C4-2B (cell line): Measurements from ENCODE around the gene GAS2L2.

ENCODE experiments used
- CTCF ChIP-seq: fragments of 450-650 bp; conservative IDR thresholded peaks from 2 replicates; pipeline ENCODE4 v1.5.1; 2017; ENCODE audit warnings: mild to moderate bottlenecking
- ZFX ChIP-seq: fragments of 450-650 bp; IDR thresholded peaks from 2 replicates; pipeline ENCODE4 v1.6.1; 2017

GRCh38 chr17:35705705-35706104, 47.3 kb downstream of the GAS2L2 start:
- TF ChIP-seq CTCF, result no peak
- TF ChIP-seq ZFX, result no peak
